IMR-90 (cell line): ENCODE measurements around the gene HECW1. TPM values are rescaled to one million over a fixed set of nuclear protein-coding genes. Genes with fewer than 3 reads are reported as not detected.

Experiments
- ATAC-seq: fragments of 200-7000 bp; cut with Tn5 transposase; 2 replicates; pipeline ENCODE4 v1.9.1; 2020; ENCODE audit warnings: low read depth, mild to moderate bottlenecking, moderate library complexity
- BruUV-seq: library from RNA; stranded (reverse); fragments of 400-500 nt; replicated peaks from 2 replicates; lab custom pipeline; 2021; lab: Mats Ljungman, UMichigan
- CTCF ChIA-PET: fragments of 300-600 bp; formaldehyde crosslinking; extraction: SDS; loops from one replicate; lab custom pipeline; 2021; ENCODE audit warnings: antibody characterized with exemption; lab: Yijun Ruan, JAX
- POLR2A ChIA-PET: fragments of 300-600 bp; sonication (Branson Sonifier 250); formaldehyde crosslinking; loops from one replicate; lab custom pipeline; 2022; ENCODE audit warnings: antibody characterized with exemption; ENCODE audit not compliant: unreplicated experiment; lab: Charles Lee
- DNase-seq: peaks from one replicate; pipeline ENCODE4 v3.0.0; 2013
- H2AFZ ChIP-seq: replicated peaks from 2 replicates; pipeline ENCODE3; 2013; ENCODE audit warnings: low read length, mild to moderate bottlenecking; ENCODE audit not compliant: poor library complexity
- H2AK5ac ChIP-seq: 2 replicates; pipeline ENCODE4 v1.6.1; 2013; ENCODE audit warnings: low read depth, low read length, inconsistent platforms
- H2AK9ac ChIP-seq: replicated peaks from 2 replicates; pipeline ENCODE3; 2013; ENCODE audit warnings: mild to moderate bottlenecking, low read depth, low read length, moderate library complexity; ENCODE audit not compliant: poor library complexity
- H2BK120ac ChIP-seq: 2 replicates; pipeline ENCODE4 v1.6.1; 2013; ENCODE audit warnings: low read depth, low read length, inconsistent platforms
- H2BK15ac ChIP-seq: 3 replicates; pipeline ENCODE4 v1.6.1; 2013; ENCODE audit warnings: low read depth, low read length, inconsistent platforms
- H2BK20ac ChIP-seq: 2 replicates; pipeline ENCODE4 v1.6.1; 2013; ENCODE audit warnings: low read depth, mild to moderate bottlenecking, inconsistent platforms, low read length, moderate library complexity
- H2BK5ac ChIP-seq: 2 replicates; pipeline ENCODE4 v1.6.1; 2013; ENCODE audit warnings: mild to moderate bottlenecking, low read depth, low read length, inconsistent platforms; ENCODE audit not compliant: poor library complexity, severe bottlenecking
- H3K14ac ChIP-seq: replicated peaks from 2 replicates; pipeline ENCODE4 v1.6.1; 2013; ENCODE audit warnings: low read depth, low read length, inconsistent platforms
- H3K18ac ChIP-seq: 2 replicates; pipeline ENCODE4 v1.6.1; 2013; ENCODE audit warnings: low read depth, low read length, control low read depth
- H3K23ac ChIP-seq: 2 replicates; pipeline ENCODE4 v1.6.1; 2013; ENCODE audit warnings: low read depth, low read length, inconsistent platforms
- H3K27ac ChIP-seq: 2 replicates; pipeline ENCODE4 v1.5.1; 2013; ENCODE audit warnings: mild to moderate bottlenecking, control low read depth, low read length; ENCODE audit not compliant: insufficient read depth
- H3K27me3 ChIP-seq: 2 replicates; pipeline ENCODE4 v1.6.1; 2013; ENCODE audit warnings: low read length; ENCODE audit not compliant: control insufficient read depth, insufficient read depth
- H3K36me3 ChIP-seq: 2 replicates; pipeline ENCODE4 v1.6.1; 2013; ENCODE audit warnings: low read length, mixed read lengths; ENCODE audit not compliant: control insufficient read depth, insufficient read depth
- H3K4ac ChIP-seq: 2 replicates; pipeline ENCODE4 v1.6.1; 2013; ENCODE audit warnings: low read depth, low read length, inconsistent platforms
- H3K4me1 ChIP-seq: 2 replicates; pipeline ENCODE4 v1.6.1; 2013; ENCODE audit warnings: low read length, mixed read lengths; ENCODE audit not compliant: control insufficient read depth, insufficient read depth
- H3K4me2 ChIP-seq: 2 replicates; pipeline ENCODE4 v1.6.1; 2013; ENCODE audit warnings: low read depth, mild to moderate bottlenecking, control low read depth, low read length, moderate library complexity
- H3K4me3 ChIP-seq: 2 replicates; pipeline ENCODE4 v1.5.1; 2013; ENCODE audit warnings: low read depth, mild to moderate bottlenecking, control low read depth, low read length, moderate library complexity; ENCODE audit not compliant: insufficient read depth
- H3K56ac ChIP-seq: 2 replicates; pipeline ENCODE4 v1.6.1; 2013; ENCODE audit warnings: low read length, inconsistent platforms; ENCODE audit not compliant: insufficient read depth; ENCODE audit errors: extremely low read depth
- H3K79me1 ChIP-seq, 2 experiments: 2 replicates each; pipeline ENCODE4 v1.6.1; 2013; ENCODE audit warnings: low read length in 2 of 2, inconsistent platforms in 1 of 2, low read depth in 1 of 2
- H3K9ac ChIP-seq: 2 replicates; pipeline ENCODE4 v1.6.1; 2013; ENCODE audit warnings: low read depth, low read length, control low read depth
- H3K9me1 ChIP-seq: 2 replicates; pipeline ENCODE4 v1.6.1; 2013; ENCODE audit warnings: low read length, inconsistent platforms; ENCODE audit not compliant: insufficient read depth
- H3K9me3 ChIP-seq: 2 replicates; pipeline ENCODE4 v1.6.1; 2013; ENCODE audit warnings: low read length; ENCODE audit not compliant: control insufficient read depth, insufficient read depth
- H4K20me1 ChIP-seq: 2 replicates; pipeline ENCODE4 v1.6.1; 2013; ENCODE audit warnings: low read length, inconsistent platforms; ENCODE audit not compliant: insufficient read depth
- H4K5ac ChIP-seq: 2 replicates; pipeline ENCODE4 v1.6.1; 2013; ENCODE audit warnings: mild to moderate bottlenecking, low read depth, low read length, control low read depth
- H4K8ac ChIP-seq, 2 experiments: 2 replicates each; pipeline ENCODE4 v1.6.1; 2013; ENCODE audit warnings: low read depth in 2 of 2, low read length in 2 of 2, control low read depth in 1 of 2, inconsistent platforms in 1 of 2
- H4K91ac ChIP-seq: 2 replicates; pipeline ENCODE4 v1.6.1; 2013; ENCODE audit warnings: low read depth, low read length, inconsistent platforms; ENCODE audit not compliant: insufficient read depth
- BHLHE40 ChIP-seq: fragments of 150-350 bp; IDR thresholded peaks from 2 replicates; pipeline ENCODE4 v1.6.1; 2016; ENCODE audit warnings: mild to moderate bottlenecking, low read depth, low read length
- CEBPB ChIP-seq: IDR thresholded peaks from 2 replicates; pipeline ENCODE4 v1.6.1; 2012; ENCODE audit warnings: low read depth, low read length, improper control_type of control experiment
- CHD1 ChIP-seq: IDR thresholded peaks from 2 replicates; pipeline ENCODE4 v1.6.1; 2012; ENCODE audit warnings: low read depth, low read length, improper control_type of control experiment
- CTCF ChIP-seq: conservative IDR thresholded peaks from 2 replicates; pipeline ENCODE4 v1.5.1; 2012; ENCODE audit warnings: mild to moderate bottlenecking, low read depth, low read length, improper control_type of control experiment
- ELK1 ChIP-seq: fragments of 150-350 bp; IDR thresholded peaks from 2 replicates; pipeline ENCODE4 v1.6.1; 2016; ENCODE audit warnings: low read depth, mild to moderate bottlenecking, low read length, moderate library complexity, borderline replicate concordance
- FOS ChIP-seq: fragments of 150-350 bp; IDR thresholded peaks from 2 replicates; pipeline ENCODE4 v1.6.1; 2016; ENCODE audit warnings: low read depth, low read length
- MAFK ChIP-seq: IDR thresholded peaks from 2 replicates; pipeline ENCODE4 v1.6.1; 2012; ENCODE audit warnings: low read depth, low read length, improper control_type of control experiment
- MXI1 ChIP-seq: IDR thresholded peaks from 2 replicates; pipeline ENCODE4 v1.6.1; 2012; ENCODE audit warnings: low read depth, mild to moderate bottlenecking, low read length, moderate library complexity, borderline replicate concordance
- NFE2L2 ChIP-seq: fragments of 150-350 bp; IDR thresholded peaks from 2 replicates; pipeline ENCODE4 v1.6.1; 2016; ENCODE audit warnings: low read depth, mild to moderate bottlenecking, low read length
- POLR2A ChIP-seq: IDR thresholded peaks from 2 replicates; pipeline ENCODE4 v1.6.1; 2012; ENCODE audit warnings: mild to moderate bottlenecking, low read depth, low read length
- RAD21 ChIP-seq: IDR thresholded peaks from 2 replicates; pipeline ENCODE4 v1.6.1; 2012; ENCODE audit warnings: low read length, improper control_type of control experiment
- RCOR1 ChIP-seq: IDR thresholded peaks from 2 replicates; pipeline ENCODE4 v1.6.1; 2012; ENCODE audit warnings: mild to moderate bottlenecking, low read length, improper control_type of control experiment; ENCODE audit not compliant: insufficient replicate concordance
- RFX5 ChIP-seq: IDR thresholded peaks from 2 replicates; pipeline ENCODE4 v1.8.0; 2012; ENCODE audit warnings: low read depth, mild to moderate bottlenecking, low read length, moderate library complexity
- SMC3 ChIP-seq: fragments of 150-350 bp; IDR thresholded peaks from 2 replicates; pipeline ENCODE4 v1.6.1; 2016; ENCODE audit warnings: low read depth, mild to moderate bottlenecking, antibody characterized with exemption, low read length, moderate library complexity
- WGBS, 2 experiments: methylation state at CpG; one replicate each; pipeline versions ENCODE4 v1.1.5 to v1.1.7; 2013; ENCODE audit warnings: missing lambda C conversion rate in 2 of 2; ENCODE audit not compliant: insufficient read length in 1 of 2; ENCODE audit errors: extremely low coverage in 2 of 2; 5-methylcytosine and 5-hydroxymethylcytosine counted together
- dilution Hi-C: fragments of 300-500 bp; cut with HindIII; formaldehyde crosslinking; loops from one replicate; pipeline ENCODE4 v1.14.3; 2018; ENCODE audit warnings: low sequenced_read_pairs; ENCODE audit not compliant: unreplicated experiment
- in situ Hi-C: fragments of 300-500 bp; cut with MboI; formaldehyde crosslinking; loops from 3 replicates; pipeline ENCODE4 v1.14.3; 2019; ENCODE audit warnings: low sequenced_read_pairs, inconsistent platforms, mixed read lengths
- intact Hi-C: fragments of 100-400 bp; cut with micrococcal nuclease; formaldehyde crosslinking; loops from 2 replicates; pipeline ENCODE4 v1.10.0; 2022
- polyA plus RNA-seq, 3 experiments: library from polyadenylated mRNA; depleted of rRNA; stranded (reverse); fragments of >200 nt; gene quantifications; 2 replicates each; pipeline ENCODE4 v1.2.3, GENCODE V29; 2012; ENCODE audit warnings: low replicate concordance in 1 of 3
- total RNA-seq: library from RNA; depleted of rRNA; stranded (reverse); fragments of >200 nt; gene quantifications from 2 replicates; pipeline ENCODE4 v1.2.3, GENCODE V29; 2012
- TF ChIP-seq, protein P1 (sequence below): fragments of 150-350 bp; IDR thresholded peaks from 2 replicates; pipeline ENCODE4 v1.6.1; 2017; ENCODE audit warnings: mild to moderate bottlenecking, antibody characterized with exemption, low read length, low read depth

HECW1 gene
- total and polyA plus RNA-seq, 2 of the 4 experiments (the other 2 are of a cell fraction), result 0.56 to 1.3 TPM

GRCh38 chr7:43431020-43431595, 318.7 kb downstream of the HECW1 start:
- Histone ChIP-seq H3K18ac (no peak overlapping the region; the same call in 1 of the 2 replicates), H3K27ac (no peak overlapping the region), H3K4me3 (no peak overlapping the region), H4K20me1 (no peaks in the 10 kb centered on the region), H2BK5ac (no peak overlapping the region), H3K9me3 (no peaks in the 10 kb centered on the region), H3K4ac (no peak overlapping the region), H3K36me3 (no peaks in the 10 kb centered on the region), H3K56ac (no peak overlapping the region), H2AK5ac (no peak overlapping the region), H3K27me3 (no peaks in the 10 kb centered on the region; the same call in 1 of the 2 replicates), H4K5ac (no peak overlapping the region), H3K4me2 (no peak overlapping the region), H4K91ac (no peak overlapping the region), H2BK20ac (no peak overlapping the region), H3K9me1 (no peaks in the 10 kb centered on the region), H3K23ac (no peak overlapping the region), H3K4me1 (no peaks in the 10 kb centered on the region), H2AK9ac (no peak overlapping the region), H3K79me1 (no peaks in the 10 kb centered on the region), H4K8ac (no peak overlapping the region), H2AFZ (no peak overlapping the region), H3K9ac (no peak overlapping the region), H2BK120ac (no peak overlapping the region), H2BK15ac (no peak overlapping the region), H3K14ac (no peak overlapping the region)
- in situ Hi-C loops (no loop called here), dilution Hi-C loops (no loop called here), intact Hi-C loops (no loop called here)
- ATAC-seq (no peak), DNase-seq (peak; percentile 8)
- TF ChIP-seq CHD1 (no peak), CTCF (no peak), CEBPB (no peak), POLR2A (no peak), FOS (no peak), MXI1 (no peak), SMC3 (no peak), BHLHE40 (no peak), ELK1 (no peak), NFE2L2 (no peak), RCOR1 (no peak), MAFK (no peak), RFX5 (no peak), RAD21 (no peak)
- TF ChIP-seq, protein P1, sequence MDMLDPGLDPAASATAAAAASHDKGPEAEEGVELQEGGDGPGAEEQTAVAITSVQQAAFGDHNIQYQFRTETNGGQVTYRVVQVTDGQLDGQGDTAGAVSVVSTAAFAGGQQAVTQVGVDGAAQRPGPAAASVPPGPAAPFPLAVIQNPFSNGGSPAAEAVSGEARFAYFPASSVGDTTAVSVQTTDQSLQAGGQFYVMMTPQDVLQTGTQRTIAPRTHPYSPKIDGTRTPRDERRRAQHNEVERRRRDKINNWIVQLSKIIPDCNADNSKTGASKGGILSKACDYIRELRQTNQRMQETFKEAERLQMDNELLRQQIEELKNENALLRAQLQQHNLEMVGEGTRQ, result no peak
- ChIA-PET CTCF (interaction anchor here (0.6 to 2.0 kb wide), 2 partner anchors 9 to 24 kb away, joined by 4 to 10 read pairs; no protein-coding TSS in a partner anchor), POLR2A (no interaction called here)
- BruUV-seq, result no TSS peak
- WGBS, 2 experiments, result 72% methylated on average over 2 of the region's 3 CpGs; no CpG with 5 or more reads in 1 of the 2 experiments
